K562 (cell line): ENCODE data around the gene UBALD2. TPM values are rescaled to one million over a fixed set of nuclear protein-coding genes. Genes with fewer than 3 reads are reported as not detected.

ENCODE experiments used
- ARID1B ChIP-seq: fragments of 450-650 bp; IDR thresholded peaks from 2 replicates; pipeline ENCODE4 v1.6.1; 2016; ENCODE audit warnings: antibody characterized with exemption, mild to moderate bottlenecking, inconsistent platforms
- CEBPB ChIP-seq: fragments of 450-650 bp; IDR thresholded peaks from 2 replicates; pipeline ENCODE4 v1.6.1; 2016; ENCODE audit warnings: missing genetic modification characterization, missing compliant biosample characterization
- ETV1 ChIP-seq: fragments of 450-650 bp; conservative IDR thresholded peaks from 2 replicates; pipeline ENCODE4 v1.6.1; 2016; ENCODE audit warnings: missing genetic modification characterization, control low read depth, low read depth, missing compliant biosample characterization
- NR1H2 ChIP-seq: sonication (generic); formaldehyde crosslinking; IDR thresholded peaks from 2 replicates; pipeline ENCODE4 v1.4.0; 2020; ENCODE audit warnings: mild to moderate bottlenecking, missing genetic modification reagents
- TCF7L2 ChIP-seq: fragments of 150-350 bp; IDR thresholded peaks from 2 replicates; pipeline ENCODE4 v1.6.1; 2016; ENCODE audit warnings: low read depth, mild to moderate bottlenecking, low read length, moderate library complexity
- USF1 ChIP-seq: sonication (generic); formaldehyde crosslinking; IDR thresholded peaks from 2 replicates; pipeline ENCODE4 v1.9.0; 2022; ENCODE audit warnings: mild to moderate bottlenecking, missing genetic modification reagents
- ZBED1 ChIP-seq: IDR thresholded peaks from 2 replicates; pipeline ENCODE4 v1.6.1; 2014
- polyA plus RNA-seq, 8 experiments: library from polyadenylated mRNA; depleted of rRNA in 4 of 8; stranded (reverse) in 5 of 8; unstranded in 3 of 8; fragments of >200 nt; fragmentation: Nextera tagmentation in 2 of 8; fragmentation: Illumina TruSeq in 1 of 8; extraction: Ambion mirVana in 2 of 8; extraction: Trizol in 1 of 8; gene quantifications; 2 replicates each; pipeline versions ENCODE4 v1.2.1 to v1.2.3, GENCODE V29; 2011 to 2014; ENCODE audit warnings: inconsistent platforms in 1 of 8, missing spikeins in 1 of 8
- total RNA-seq, 7 experiments: library from RNA; depleted of rRNA in 6 of 7; stranded (reverse); fragments of >200 nt in 6 of 7; fragmentation: Illumina TruSeq in 2 of 7; extraction: Trizol in 2 of 7; gene quantifications; 2 replicates each; pipeline versions ENCODE4 v1.2.1 to v1.2.3, GENCODE V29; 2011 to 2021; ENCODE audit warnings: low replicate concordance in 1 of 7
- TF ChIP-seq, protein P1 (sequence below), 2 experiments: IDR thresholded peaks; 2 replicates each; pipeline ENCODE4 v1.6.1; 2012; ENCODE audit warnings: improper control_type of control experiment in 2 of 2, low read depth in 2 of 2, low read length in 2 of 2, borderline replicate concordance in 1 of 2
- TF ChIP-seq, protein P2 (sequence below): fragments of 450-650 bp; formaldehyde crosslinking; IDR thresholded peaks from 2 replicates; pipeline ENCODE4 v1.4.0; 2022; ENCODE audit warnings: mild to moderate bottlenecking, moderate library complexity
- TF ChIP-seq, protein P3 (sequence below): fragments of 450-650 bp; IDR thresholded peaks from 2 replicates; pipeline ENCODE4 v1.6.1; 2016; ENCODE audit warnings: mild to moderate bottlenecking, moderate library complexity

UBALD2 gene
- total and polyA plus RNA-seq, 9 of the 15 experiments (the other 6 are each of a cell fraction or from before 2014, with no cell fraction given) = 2.3 to 94.1 (median 25.3) TPM

- TF ChIP-seq ETV1 (peak; percentile 23; the same call in 1 of the 2 replicates), TCF7L2 (no peak), NR1H2 (CRISPR knock-in tag) (no peak), CEBPB (tag) (peak; percentile 88), ZBED1 (no peak), USF1 (CRISPR knock-in tag) (peak; percentile 81), ARID1B (peak; percentile 40; the same call in 1 of the 2 replicates)
- TF ChIP-seq, protein P1, sequence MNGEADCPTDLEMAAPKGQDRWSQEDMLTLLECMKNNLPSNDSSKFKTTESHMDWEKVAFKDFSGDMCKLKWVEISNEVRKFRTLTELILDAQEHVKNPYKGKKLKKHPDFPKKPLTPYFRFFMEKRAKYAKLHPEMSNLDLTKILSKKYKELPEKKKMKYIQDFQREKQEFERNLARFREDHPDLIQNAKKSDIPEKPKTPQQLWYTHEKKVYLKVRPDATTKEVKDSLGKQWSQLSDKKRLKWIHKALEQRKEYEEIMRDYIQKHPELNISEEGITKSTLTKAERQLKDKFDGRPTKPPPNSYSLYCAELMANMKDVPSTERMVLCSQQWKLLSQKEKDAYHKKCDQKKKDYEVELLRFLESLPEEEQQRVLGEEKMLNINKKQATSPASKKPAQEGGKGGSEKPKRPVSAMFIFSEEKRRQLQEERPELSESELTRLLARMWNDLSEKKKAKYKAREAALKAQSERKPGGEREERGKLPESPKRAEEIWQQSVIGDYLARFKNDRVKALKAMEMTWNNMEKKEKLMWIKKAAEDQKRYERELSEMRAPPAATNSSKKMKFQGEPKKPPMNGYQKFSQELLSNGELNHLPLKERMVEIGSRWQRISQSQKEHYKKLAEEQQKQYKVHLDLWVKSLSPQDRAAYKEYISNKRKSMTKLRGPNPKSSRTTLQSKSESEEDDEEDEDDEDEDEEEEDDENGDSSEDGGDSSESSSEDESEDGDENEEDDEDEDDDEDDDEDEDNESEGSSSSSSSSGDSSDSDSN (IDR thresholded peaks at IDR 0.05; ENCODE audit: borderline replicate concordance in 1 of 2, low read depth in 2 of 2, low read length in 2 of 2) = peak in 1 of 2 experiments; percentile 22; a peak in 1 of 4 replicates
- TF ChIP-seq, protein P2, sequence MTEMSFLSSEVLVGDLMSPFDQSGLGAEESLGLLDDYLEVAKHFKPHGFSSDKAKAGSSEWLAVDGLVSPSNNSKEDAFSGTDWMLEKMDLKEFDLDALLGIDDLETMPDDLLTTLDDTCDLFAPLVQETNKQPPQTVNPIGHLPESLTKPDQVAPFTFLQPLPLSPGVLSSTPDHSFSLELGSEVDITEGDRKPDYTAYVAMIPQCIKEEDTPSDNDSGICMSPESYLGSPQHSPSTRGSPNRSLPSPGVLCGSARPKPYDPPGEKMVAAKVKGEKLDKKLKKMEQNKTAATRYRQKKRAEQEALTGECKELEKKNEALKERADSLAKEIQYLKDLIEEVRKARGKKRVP (CRISPR knock-in tag) = peak; percentile 93
- TF ChIP-seq, protein P3, sequence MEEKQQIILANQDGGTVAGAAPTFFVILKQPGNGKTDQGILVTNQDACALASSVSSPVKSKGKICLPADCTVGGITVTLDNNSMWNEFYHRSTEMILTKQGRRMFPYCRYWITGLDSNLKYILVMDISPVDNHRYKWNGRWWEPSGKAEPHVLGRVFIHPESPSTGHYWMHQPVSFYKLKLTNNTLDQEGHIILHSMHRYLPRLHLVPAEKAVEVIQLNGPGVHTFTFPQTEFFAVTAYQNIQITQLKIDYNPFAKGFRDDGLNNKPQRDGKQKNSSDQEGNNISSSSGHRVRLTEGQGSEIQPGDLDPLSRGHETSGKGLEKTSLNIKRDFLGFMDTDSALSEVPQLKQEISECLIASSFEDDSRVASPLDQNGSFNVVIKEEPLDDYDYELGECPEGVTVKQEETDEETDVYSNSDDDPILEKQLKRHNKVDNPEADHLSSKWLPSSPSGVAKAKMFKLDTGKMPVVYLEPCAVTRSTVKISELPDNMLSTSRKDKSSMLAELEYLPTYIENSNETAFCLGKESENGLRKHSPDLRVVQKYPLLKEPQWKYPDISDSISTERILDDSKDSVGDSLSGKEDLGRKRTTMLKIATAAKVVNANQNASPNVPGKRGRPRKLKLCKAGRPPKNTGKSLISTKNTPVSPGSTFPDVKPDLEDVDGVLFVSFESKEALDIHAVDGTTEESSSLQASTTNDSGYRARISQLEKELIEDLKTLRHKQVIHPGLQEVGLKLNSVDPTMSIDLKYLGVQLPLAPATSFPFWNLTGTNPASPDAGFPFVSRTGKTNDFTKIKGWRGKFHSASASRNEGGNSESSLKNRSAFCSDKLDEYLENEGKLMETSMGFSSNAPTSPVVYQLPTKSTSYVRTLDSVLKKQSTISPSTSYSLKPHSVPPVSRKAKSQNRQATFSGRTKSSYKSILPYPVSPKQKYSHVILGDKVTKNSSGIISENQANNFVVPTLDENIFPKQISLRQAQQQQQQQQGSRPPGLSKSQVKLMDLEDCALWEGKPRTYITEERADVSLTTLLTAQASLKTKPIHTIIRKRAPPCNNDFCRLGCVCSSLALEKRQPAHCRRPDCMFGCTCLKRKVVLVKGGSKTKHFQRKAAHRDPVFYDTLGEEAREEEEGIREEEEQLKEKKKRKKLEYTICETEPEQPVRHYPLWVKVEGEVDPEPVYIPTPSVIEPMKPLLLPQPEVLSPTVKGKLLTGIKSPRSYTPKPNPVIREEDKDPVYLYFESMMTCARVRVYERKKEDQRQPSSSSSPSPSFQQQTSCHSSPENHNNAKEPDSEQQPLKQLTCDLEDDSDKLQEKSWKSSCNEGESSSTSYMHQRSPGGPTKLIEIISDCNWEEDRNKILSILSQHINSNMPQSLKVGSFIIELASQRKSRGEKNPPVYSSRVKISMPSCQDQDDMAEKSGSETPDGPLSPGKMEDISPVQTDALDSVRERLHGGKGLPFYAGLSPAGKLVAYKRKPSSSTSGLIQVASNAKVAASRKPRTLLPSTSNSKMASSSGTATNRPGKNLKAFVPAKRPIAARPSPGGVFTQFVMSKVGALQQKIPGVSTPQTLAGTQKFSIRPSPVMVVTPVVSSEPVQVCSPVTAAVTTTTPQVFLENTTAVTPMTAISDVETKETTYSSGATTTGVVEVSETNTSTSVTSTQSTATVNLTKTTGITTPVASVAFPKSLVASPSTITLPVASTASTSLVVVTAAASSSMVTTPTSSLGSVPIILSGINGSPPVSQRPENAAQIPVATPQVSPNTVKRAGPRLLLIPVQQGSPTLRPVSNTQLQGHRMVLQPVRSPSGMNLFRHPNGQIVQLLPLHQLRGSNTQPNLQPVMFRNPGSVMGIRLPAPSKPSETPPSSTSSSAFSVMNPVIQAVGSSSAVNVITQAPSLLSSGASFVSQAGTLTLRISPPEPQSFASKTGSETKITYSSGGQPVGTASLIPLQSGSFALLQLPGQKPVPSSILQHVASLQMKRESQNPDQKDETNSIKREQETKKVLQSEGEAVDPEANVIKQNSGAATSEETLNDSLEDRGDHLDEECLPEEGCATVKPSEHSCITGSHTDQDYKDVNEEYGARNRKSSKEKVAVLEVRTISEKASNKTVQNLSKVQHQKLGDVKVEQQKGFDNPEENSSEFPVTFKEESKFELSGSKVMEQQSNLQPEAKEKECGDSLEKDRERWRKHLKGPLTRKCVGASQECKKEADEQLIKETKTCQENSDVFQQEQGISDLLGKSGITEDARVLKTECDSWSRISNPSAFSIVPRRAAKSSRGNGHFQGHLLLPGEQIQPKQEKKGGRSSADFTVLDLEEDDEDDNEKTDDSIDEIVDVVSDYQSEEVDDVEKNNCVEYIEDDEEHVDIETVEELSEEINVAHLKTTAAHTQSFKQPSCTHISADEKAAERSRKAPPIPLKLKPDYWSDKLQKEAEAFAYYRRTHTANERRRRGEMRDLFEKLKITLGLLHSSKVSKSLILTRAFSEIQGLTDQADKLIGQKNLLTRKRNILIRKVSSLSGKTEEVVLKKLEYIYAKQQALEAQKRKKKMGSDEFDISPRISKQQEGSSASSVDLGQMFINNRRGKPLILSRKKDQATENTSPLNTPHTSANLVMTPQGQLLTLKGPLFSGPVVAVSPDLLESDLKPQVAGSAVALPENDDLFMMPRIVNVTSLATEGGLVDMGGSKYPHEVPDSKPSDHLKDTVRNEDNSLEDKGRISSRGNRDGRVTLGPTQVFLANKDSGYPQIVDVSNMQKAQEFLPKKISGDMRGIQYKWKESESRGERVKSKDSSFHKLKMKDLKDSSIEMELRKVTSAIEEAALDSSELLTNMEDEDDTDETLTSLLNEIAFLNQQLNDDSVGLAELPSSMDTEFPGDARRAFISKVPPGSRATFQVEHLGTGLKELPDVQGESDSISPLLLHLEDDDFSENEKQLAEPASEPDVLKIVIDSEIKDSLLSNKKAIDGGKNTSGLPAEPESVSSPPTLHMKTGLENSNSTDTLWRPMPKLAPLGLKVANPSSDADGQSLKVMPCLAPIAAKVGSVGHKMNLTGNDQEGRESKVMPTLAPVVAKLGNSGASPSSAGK = peak; percentile 66
These were observed 18.8 kb upstream of the UBALD2 start (continued) for GRCh38 chr17:76246080-76247066.
